ENCODE data around the gene PEF1. TPM values are rescaled to one million over a fixed set of nuclear protein-coding genes. Genes with fewer than 3 reads are reported as not detected.

Gene PEF1
- total RNA-seq, 2 experiments from 2014 or later = 56.1 to 67.7 TPM

DNA sequence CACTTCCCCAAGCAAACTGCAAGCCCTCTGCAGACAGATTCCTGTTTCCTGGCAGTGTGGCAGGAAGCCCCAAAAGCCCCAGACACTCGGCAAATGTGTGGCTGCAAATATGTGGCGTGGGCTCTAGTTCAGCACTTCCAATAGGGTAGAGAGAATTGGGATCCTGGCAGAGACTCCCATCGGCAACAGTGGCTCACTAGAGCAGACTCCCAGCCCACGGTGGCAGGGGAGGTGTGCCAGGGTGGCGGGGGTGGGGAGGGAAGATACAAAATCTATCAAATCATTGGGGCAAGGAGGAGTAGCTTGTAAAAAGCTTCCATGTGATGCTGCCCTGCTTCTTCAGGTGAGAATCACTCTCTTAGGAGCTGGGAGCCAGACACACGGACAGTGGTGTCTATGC is 33.3 kb upstream of the PEF1 start:
- BruUV-seq (replicated peaks) = no TSS peak
- H3K79me2 ChIP-seq (ENCODE audit: insufficient read depth, low read depth, low read length) = no peaks in the 10 kb centered on the region
- H3K36me3 ChIP-seq (ENCODE audit: insufficient read depth, low read length) = no peaks in the 10 kb centered on the region
- ChIA-PET POLR2A (no interaction called here), CTCF (ENCODE audit: unreplicated experiment) (no interaction called here)
- DNase-seq (ENCODE audit: low spot score) = no peak
- no peaks in the 10 kb centered on the region for H3K4me1 ChIP-seq (ENCODE audit: insufficient read depth, low read length, poor library complexity, severe bottlenecking)
- no peak overlapping the region for H3K4me3 ChIP-seq (ENCODE audit: low read depth, low read length, poor library complexity, severe bottlenecking)
- no peaks in the 10 kb centered on the region for H3K9me2 ChIP-seq (ENCODE audit: insufficient read depth, low read length)
- no peak overlapping the region for H2AFZ ChIP-seq (ENCODE audit: low read length)
- no peaks in the 10 kb centered on the region for H4K20me1 ChIP-seq (ENCODE audit: insufficient read depth, low read length)
- no peak overlapping the region for H3K4me2 ChIP-seq (ENCODE audit: low read length)
- TF ChIP-seq, protein P1, sequence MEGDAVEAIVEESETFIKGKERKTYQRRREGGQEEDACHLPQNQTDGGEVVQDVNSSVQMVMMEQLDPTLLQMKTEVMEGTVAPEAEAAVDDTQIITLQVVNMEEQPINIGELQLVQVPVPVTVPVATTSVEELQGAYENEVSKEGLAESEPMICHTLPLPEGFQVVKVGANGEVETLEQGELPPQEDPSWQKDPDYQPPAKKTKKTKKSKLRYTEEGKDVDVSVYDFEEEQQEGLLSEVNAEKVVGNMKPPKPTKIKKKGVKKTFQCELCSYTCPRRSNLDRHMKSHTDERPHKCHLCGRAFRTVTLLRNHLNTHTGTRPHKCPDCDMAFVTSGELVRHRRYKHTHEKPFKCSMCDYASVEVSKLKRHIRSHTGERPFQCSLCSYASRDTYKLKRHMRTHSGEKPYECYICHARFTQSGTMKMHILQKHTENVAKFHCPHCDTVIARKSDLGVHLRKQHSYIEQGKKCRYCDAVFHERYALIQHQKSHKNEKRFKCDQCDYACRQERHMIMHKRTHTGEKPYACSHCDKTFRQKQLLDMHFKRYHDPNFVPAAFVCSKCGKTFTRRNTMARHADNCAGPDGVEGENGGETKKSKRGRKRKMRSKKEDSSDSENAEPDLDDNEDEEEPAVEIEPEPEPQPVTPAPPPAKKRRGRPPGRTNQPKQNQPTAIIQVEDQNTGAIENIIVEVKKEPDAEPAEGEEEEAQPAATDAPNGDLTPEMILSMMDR (conservative IDR thresholded peaks at IDR 0.05; ENCODE audit: low read length) = no peak
- TF ChIP-seq EZH2phosphoT487 (IDR thresholded peaks at IDR 0.05; ENCODE audit: borderline replicate concordance, low read depth, low read length) = no peak
- H3K27ac ChIP-seq (ENCODE audit: low read depth, low read length, poor library complexity, severe bottlenecking) = no peak overlapping the region
- intact Hi-C loops (cut with micrococcal nuclease; ENCODE audit: unreplicated experiment) = no loop called here
- no peaks in the 10 kb centered on the region for H3K9me3 ChIP-seq (ENCODE audit: low read length)

DNA sequence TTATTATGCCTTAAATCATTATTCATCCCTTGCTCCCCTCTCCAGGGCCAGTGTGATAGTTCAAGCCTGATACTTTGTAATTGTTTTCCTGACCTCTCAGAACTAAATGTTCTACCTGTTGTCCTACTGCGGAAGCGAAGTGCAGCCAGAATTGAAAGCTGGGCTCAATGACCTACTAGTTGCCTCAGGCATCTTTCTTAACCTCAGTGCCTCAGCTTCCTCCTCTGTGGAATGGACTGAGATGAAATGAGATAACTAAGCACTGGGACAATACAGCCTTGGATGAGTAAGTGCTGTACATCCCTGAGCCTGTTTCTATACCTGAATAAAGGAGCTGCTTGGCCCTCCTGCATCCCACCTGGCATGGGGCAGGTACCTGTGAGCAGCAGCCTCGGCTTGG is 32.7 kb upstream of the PEF1 start:
- no peak for TF ChIP-seq EZH2phosphoT487 (IDR thresholded peaks at IDR 0.05; ENCODE audit: borderline replicate concordance, low read depth, low read length)
- TF ChIP-seq, protein P1 (conservative IDR thresholded peaks at IDR 0.05; ENCODE audit: low read length) = no peak
- no TSS peak for BruUV-seq (replicated peaks)
- Histone ChIP-seq H3K79me2 (ENCODE audit: insufficient read depth, low read depth, low read length) (no peaks in the 10 kb centered on the region), H2AFZ (ENCODE audit: low read length) (no peak overlapping the region), H3K9me3 (ENCODE audit: low read length) (no peaks in the 10 kb centered on the region), H3K4me1 (ENCODE audit: insufficient read depth, low read length, poor library complexity, severe bottlenecking) (no peaks in the 10 kb centered on the region), H3K27ac (ENCODE audit: low read depth, low read length, poor library complexity, severe bottlenecking) (no peak overlapping the region), H3K36me3 (ENCODE audit: insufficient read depth, low read length) (no peaks in the 10 kb centered on the region), H4K20me1 (ENCODE audit: insufficient read depth, low read length) (no peaks in the 10 kb centered on the region), H3K4me3 (ENCODE audit: low read depth, low read length, poor library complexity, severe bottlenecking) (no peak overlapping the region), H3K4me2 (ENCODE audit: low read length) (no peak overlapping the region), H3K9me2 (ENCODE audit: insufficient read depth, low read length) (no peaks in the 10 kb centered on the region)
- CTCF ChIA-PET (ENCODE audit: unreplicated experiment) = no interaction called here
- no peak for DNase-seq (ENCODE audit: low spot score)
- POLR2A ChIA-PET = no interaction called here
- intact Hi-C loops (cut with micrococcal nuclease; ENCODE audit: unreplicated experiment) = no loop called here

DNA sequence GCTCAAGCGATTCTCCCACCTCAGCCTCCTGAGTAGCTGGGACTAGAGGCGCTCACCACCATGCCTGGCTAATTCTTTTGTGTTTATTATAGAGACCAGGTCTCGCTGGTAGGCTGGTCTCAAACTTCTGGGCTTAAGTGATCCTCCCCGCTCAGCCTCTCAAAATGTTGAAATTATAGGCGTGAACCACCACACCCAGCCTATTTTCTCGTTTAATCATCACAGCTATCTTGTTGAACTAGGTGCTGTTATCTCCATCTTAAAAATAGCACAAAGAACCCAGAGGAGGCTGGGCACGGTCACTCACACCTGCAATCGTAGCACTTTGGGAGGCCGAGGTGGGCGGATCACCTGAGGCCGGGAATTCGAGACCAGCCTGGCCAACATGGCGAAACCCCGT is 31.1 kb upstream of the PEF1 start:
- H3K4me3 ChIP-seq (ENCODE audit: low read depth, low read length, poor library complexity, severe bottlenecking) = no peak overlapping the region
- H3K79me2 ChIP-seq (ENCODE audit: insufficient read depth, low read depth, low read length) = no peaks in the 10 kb centered on the region
- H3K27ac ChIP-seq (ENCODE audit: low read depth, low read length, poor library complexity, severe bottlenecking) = no peak overlapping the region
- no peaks in the 10 kb centered on the region for H3K9me2 ChIP-seq (ENCODE audit: insufficient read depth, low read length)
- ChIA-PET CTCF (ENCODE audit: unreplicated experiment) (interaction anchor here (1.3 kb wide), 1 partner anchor 70 kb away, joined by 3 read pairs; no protein-coding TSS in a partner anchor), POLR2A (interaction anchor here (0.7 kb wide), 1 partner anchor 9 kb away, joined by 7 read pairs; no protein-coding TSS in a partner anchor)
- no peaks in the 10 kb centered on the region for H3K9me3 ChIP-seq (ENCODE audit: low read length)
- H4K20me1 ChIP-seq (ENCODE audit: insufficient read depth, low read length) = no peaks in the 10 kb centered on the region
- TF ChIP-seq, protein P1 (conservative IDR thresholded peaks at IDR 0.05; ENCODE audit: low read length) = no peak
- TF ChIP-seq EZH2phosphoT487 (IDR thresholded peaks at IDR 0.05; ENCODE audit: borderline replicate concordance, low read depth, low read length) = no peak
- intact Hi-C loops (cut with micrococcal nuclease; ENCODE audit: unreplicated experiment) = no loop called here
- H3K36me3 ChIP-seq (ENCODE audit: insufficient read depth, low read length) = no peaks in the 10 kb centered on the region
- H3K4me2 ChIP-seq (ENCODE audit: low read length) = no peak overlapping the region
- no peaks in the 10 kb centered on the region for H3K4me1 ChIP-seq (ENCODE audit: insufficient read depth, low read length, poor library complexity, severe bottlenecking)
- no peak for DNase-seq (ENCODE audit: low spot score)
- BruUV-seq (replicated peaks) = no TSS peak
- H2AFZ ChIP-seq (ENCODE audit: low read length) = no peak overlapping the region

Data from OCI-LY7 (cell line).